Measurements from ENCODE around the gene FXYD6.

FXYD6 gene

GRCh38 chr11:117793583-117793982 lies 82.9 kb downstream of the FXYD6 start:
- Histone ChIP-seq H3K27me3 (ENCODE audit: insufficient read depth, poor library complexity, severe bottlenecking) (peaks cover 26% of the 10 kb centered on the region), H3K4me3 (replicated peaks; ENCODE audit: insufficient read depth, low read length) (no peak overlapping the region), H3K27ac (replicated peaks) (no peak overlapping the region)
- no peak for DNase-seq (ENCODE audit: low read depth in 1 of 2, low spot score in 1 of 2)
- TF ChIP-seq, protein P1, sequence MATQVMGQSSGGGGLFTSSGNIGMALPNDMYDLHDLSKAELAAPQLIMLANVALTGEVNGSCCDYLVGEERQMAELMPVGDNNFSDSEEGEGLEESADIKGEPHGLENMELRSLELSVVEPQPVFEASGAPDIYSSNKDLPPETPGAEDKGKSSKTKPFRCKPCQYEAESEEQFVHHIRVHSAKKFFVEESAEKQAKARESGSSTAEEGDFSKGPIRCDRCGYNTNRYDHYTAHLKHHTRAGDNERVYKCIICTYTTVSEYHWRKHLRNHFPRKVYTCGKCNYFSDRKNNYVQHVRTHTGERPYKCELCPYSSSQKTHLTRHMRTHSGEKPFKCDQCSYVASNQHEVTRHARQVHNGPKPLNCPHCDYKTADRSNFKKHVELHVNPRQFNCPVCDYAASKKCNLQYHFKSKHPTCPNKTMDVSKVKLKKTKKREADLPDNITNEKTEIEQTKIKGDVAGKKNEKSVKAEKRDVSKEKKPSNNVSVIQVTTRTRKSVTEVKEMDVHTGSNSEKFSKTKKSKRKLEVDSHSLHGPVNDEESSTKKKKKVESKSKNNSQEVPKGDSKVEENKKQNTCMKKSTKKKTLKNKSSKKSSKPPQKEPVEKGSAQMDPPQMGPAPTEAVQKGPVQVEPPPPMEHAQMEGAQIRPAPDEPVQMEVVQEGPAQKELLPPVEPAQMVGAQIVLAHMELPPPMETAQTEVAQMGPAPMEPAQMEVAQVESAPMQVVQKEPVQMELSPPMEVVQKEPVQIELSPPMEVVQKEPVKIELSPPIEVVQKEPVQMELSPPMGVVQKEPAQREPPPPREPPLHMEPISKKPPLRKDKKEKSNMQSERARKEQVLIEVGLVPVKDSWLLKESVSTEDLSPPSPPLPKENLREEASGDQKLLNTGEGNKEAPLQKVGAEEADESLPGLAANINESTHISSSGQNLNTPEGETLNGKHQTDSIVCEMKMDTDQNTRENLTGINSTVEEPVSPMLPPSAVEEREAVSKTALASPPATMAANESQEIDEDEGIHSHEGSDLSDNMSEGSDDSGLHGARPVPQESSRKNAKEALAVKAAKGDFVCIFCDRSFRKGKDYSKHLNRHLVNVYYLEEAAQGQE (IDR thresholded peaks at IDR 0.05; ENCODE audit: insufficient replicate concordance, low read depth): no peak
- TF ChIP-seq GABPA (IDR thresholded peaks at IDR 0.05; ENCODE audit: low read depth) (no peak), POLR2AphosphoS5 (IDR thresholded peaks at IDR 0.05; ENCODE audit: low read depth) (no peak), SPI1 (IDR thresholded peaks at IDR 0.05; ENCODE audit: borderline replicate concordance, low read depth) (no peak)
- TF ChIP-seq, protein P2, sequence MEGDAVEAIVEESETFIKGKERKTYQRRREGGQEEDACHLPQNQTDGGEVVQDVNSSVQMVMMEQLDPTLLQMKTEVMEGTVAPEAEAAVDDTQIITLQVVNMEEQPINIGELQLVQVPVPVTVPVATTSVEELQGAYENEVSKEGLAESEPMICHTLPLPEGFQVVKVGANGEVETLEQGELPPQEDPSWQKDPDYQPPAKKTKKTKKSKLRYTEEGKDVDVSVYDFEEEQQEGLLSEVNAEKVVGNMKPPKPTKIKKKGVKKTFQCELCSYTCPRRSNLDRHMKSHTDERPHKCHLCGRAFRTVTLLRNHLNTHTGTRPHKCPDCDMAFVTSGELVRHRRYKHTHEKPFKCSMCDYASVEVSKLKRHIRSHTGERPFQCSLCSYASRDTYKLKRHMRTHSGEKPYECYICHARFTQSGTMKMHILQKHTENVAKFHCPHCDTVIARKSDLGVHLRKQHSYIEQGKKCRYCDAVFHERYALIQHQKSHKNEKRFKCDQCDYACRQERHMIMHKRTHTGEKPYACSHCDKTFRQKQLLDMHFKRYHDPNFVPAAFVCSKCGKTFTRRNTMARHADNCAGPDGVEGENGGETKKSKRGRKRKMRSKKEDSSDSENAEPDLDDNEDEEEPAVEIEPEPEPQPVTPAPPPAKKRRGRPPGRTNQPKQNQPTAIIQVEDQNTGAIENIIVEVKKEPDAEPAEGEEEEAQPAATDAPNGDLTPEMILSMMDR (IDR thresholded peaks at IDR 0.05; ENCODE audit: insufficient read depth, low read length): no peak

- peaks cover 25% of the 10 kb centered on the region for H3K27me3 ChIP-seq (ENCODE audit: insufficient read depth, poor library complexity, severe bottlenecking)
- DNase-seq (ENCODE audit: low read depth in 1 of 2, low spot score in 1 of 2): no peak
- H3K27ac ChIP-seq (replicated peaks): no peak overlapping the region
- no peak for TF ChIP-seq GABPA (IDR thresholded peaks at IDR 0.05; ENCODE audit: low read depth)
- no peak for TF ChIP-seq SPI1 (IDR thresholded peaks at IDR 0.05; ENCODE audit: borderline replicate concordance, low read depth)
- no peak for TF ChIP-seq POLR2AphosphoS5 (IDR thresholded peaks at IDR 0.05; ENCODE audit: low read depth)
- TF ChIP-seq, protein P1 (IDR thresholded peaks at IDR 0.05; ENCODE audit: insufficient replicate concordance, low read depth): no peak
- TF ChIP-seq, protein P2 (IDR thresholded peaks at IDR 0.05; ENCODE audit: insufficient read depth, low read length): no peak
- H3K4me3 ChIP-seq (replicated peaks; ENCODE audit: insufficient read depth, low read length): no peak overlapping the region
Measured at GRCh38 chr11:117792992-117793391, 83.5 kb downstream of the FXYD6 start.

GRCh38 chr11:117792241-117792640 lies 84.2 kb downstream of the FXYD6 start:
- no peak overlapping the region for H3K4me3 ChIP-seq (replicated peaks; ENCODE audit: insufficient read depth, low read length)
- no peak for DNase-seq (ENCODE audit: low read depth in 1 of 2, low spot score in 1 of 2)
- no peak overlapping the region for H3K27ac ChIP-seq (replicated peaks)
- TF ChIP-seq, protein P1 (IDR thresholded peaks at IDR 0.05; ENCODE audit: insufficient replicate concordance, low read depth): no peak
- TF ChIP-seq GABPA (IDR thresholded peaks at IDR 0.05; ENCODE audit: low read depth) (no peak), POLR2AphosphoS5 (IDR thresholded peaks at IDR 0.05; ENCODE audit: low read depth) (no peak), SPI1 (IDR thresholded peaks at IDR 0.05; ENCODE audit: borderline replicate concordance, low read depth) (no peak)
- TF ChIP-seq, protein P2 (IDR thresholded peaks at IDR 0.05; ENCODE audit: insufficient read depth, low read length): no peak
- H3K27me3 ChIP-seq (ENCODE audit: insufficient read depth, poor library complexity, severe bottlenecking): peaks cover 20% of the 10 kb centered on the region
